ENCODE measurements around the gene CD3G.
"Not testable (repeated sequence)": the region's sequence is repeated elsewhere in the genome, so short reads cannot be mapped to it uniquely, and the experiment has no call there.

The CD3G gene

DNA sequence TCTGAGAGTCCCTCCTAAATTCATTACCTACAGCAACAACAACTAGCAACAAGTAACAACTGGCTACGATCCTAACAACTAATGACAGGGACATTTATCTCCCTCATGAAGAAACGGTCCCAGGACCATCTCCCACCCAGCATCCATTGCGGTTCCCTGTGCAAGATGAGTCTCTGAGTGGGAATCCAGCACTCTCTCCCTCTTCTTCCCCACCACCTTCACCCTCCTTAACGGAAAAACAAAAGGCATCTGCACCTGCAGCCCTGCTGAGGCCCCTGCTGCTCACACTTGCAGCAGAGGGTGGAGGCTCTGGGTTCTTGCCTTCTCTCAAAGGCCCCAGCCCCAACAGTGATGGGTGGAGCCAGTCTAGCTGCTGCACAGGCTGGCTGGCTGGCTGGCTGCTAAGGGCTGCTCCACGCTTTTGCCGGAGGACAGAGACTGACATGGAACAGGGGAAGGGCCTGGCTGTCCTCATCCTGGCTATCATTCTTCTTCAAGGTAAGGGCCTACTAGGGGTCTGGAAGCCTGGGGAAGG is at the start of gene CD3G:
Gene CD3G (plus strand): TSS at position 364 of the 535 bp plus-strand sequence. CDS start 80 bp downstream, at position 444.
- DNase-seq: no peak

GRCh38 chr11:118295199-118295598 is 48.9 kb upstream of the CD3G start:
- DNase-seq: no peak

DNA sequence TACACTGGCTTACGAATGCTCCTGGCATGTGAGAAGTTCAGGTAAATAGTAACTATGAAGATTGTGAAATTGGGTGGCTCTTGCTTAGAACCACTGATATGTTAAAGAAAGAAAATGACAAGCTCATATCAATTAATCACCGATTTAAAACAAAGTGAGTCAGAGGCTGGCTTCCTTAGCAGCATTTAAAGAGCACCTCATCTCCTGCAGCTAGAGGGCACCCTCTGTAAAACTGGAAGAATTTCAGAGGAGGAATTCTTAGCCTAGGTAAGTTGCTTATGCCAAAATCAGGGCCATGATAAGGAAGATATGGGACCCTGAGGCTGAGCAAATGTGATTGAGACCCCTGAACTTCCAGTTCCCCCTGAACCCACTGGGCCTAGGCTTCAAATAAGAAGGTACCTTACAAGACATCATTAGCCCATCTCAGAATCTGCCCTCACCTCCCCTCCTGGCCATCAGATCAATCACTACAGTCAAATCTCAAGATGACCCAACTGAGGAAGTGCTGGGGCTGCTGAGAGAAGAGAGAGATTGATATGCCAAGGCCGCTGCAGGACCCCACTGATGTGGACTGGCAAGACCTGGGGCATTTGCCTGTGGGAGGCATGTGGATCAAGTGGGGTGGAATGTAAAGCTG is 48.2 kb upstream of the CD3G start:
- peak; percentile 30 for DNase-seq

DNA sequence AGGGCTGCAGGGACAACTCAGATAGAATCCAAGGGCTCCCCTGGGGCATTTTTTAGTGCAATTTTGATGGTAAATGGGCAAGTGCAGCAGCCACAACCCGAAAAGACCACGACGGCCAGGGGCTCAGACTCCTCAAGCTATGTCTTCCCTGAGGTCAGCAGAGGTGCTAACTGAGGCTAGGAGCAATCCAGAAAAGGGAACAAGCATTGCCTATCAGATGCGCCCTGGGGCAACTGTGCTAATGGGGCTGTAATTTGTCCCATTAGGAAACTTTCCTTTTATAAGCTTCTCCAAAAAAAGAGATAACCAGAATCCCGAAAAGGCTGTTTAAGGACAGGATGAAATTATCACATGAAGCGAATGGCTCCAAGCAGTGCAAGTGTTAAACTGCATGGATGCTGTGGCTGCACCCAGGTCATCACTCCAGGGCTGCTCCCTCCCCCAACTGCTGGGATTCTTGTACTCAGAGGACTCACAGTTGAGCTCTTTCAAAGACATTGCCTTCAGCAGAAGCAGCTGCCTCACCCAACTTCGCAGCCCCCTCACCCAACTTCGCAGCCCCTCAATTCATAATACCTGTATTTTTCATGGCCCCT is 42.4 kb upstream of the CD3G start:
- no peak for DNase-seq

DNA sequence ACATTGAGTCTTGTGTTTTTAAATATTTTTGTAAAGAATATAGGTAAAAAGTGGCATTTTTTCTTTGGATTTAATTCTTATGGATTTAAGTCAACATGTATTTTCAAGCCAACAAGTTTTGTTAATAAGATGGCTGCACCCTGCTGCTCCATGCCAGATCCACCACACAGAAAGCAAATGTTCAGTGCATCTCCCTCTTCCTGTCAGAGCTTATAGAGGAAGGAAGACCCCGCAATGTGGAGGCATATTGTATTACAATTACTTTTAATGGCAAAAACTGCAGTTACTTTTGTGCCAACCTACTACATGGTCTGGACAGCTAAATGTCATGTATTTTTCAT is 39.9 kb upstream of the CD3G start:
- no peak for DNase-seq

GRCh38 chr11:118304568-118305248 is 39.4 kb upstream of the CD3G start, which contains the start of gene CD3E:
TSS of gene CD3E (plus strand) at chr11:118304730. CDS start at chr11:118304953, 223 bp downstream.
- DNase-seq: no peak

DNA sequence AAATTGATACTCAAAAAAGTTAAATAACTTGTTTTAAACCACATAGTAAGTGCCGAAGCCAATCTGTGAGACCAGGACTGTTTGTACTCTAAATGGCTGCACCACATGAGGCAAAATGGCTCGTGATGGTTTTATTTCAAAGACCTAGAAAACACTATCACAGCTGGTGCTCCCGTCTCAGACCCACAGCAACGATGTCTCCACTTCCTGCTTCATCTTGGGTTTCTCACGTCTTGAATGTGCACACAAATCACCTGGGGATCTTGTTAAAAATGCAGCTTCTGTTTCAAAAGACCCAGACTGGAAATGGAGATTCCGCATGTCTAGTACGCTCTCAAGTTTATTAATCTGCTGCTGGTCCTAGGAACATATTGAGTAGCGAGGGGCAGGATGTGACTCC is 38.4 kb upstream of the CD3G start:
- DNase-seq: no peak

DNA sequence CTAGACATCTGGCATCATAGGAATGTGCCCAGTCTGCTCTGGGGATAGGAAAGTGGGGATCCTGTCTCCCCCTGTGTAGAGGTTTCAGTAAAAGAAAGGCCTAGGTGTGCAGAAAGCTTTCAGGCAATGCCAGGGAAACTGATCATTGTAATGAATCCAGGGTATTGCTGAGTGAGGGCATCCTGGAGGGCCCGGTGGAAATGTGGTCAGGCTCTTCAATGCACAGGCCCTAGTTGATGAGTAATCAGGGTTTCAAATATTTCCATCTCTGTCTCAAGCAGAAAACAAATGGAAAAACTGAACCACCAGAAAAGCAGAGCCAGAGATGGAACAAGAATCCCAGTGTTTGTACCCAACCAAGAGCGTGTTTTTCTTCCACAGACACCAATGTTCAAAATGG is 37.6 kb upstream of the CD3G start:
- DNase-seq: no peak

GRCh38 chr11:118308995-118309528 is 35.1 kb upstream of the CD3G start:
- not testable (repeated sequence) for DNase-seq

DNA sequence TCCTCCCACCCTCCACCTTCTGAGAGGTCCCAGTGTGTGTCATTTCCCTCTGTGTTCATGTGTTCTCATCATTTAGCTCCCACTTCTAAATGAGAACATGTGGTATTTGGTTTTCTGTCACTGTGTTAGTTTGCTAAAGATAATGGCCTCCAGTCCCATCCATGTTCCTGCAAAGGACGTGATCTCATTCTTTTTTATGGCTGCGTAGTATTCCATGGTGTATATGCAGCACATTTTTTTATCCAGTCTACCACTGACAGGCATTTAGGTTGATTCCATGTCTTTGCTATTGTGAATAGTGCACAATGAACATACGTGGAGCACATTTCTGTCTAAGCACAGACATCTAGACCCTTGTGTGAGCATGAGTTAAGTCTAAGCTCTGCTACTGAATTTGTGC is 33.9 kb upstream of the CD3G start:
- no peak for DNase-seq

DNA sequence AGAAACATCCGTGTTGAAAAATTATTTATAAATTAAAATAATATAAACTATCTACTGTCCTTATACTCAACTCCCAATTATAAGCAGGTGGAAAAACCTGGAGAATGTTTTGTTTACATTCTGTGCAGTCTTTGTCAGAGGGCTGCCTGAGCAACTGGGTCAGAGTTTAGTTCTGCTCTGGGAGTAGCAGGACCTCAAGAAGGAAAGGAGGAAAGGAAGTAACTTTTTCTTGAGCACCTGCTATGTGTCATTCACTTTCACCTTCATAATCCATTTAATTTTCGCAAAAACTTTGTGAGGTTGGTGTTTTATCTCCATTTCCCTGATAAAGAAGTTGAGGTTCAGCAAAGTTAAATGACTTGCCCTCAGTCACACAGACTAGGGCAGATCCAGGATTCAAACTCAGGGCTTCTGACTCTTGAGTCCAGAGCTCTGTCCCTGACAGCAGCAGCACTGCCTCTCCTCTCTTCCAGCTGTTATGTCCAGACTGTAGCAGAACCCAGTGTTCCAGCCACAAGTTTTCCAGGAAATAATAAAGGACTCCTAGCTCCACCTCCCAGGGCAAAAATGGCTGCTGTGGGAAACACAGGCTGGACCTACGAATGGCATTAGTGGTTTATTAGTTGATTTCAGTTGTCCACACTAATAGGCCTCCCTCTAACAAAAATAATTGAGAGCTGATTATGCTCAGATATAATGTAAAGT is 33.2 kb upstream of the CD3G start:
- no peak for DNase-seq

DNA sequence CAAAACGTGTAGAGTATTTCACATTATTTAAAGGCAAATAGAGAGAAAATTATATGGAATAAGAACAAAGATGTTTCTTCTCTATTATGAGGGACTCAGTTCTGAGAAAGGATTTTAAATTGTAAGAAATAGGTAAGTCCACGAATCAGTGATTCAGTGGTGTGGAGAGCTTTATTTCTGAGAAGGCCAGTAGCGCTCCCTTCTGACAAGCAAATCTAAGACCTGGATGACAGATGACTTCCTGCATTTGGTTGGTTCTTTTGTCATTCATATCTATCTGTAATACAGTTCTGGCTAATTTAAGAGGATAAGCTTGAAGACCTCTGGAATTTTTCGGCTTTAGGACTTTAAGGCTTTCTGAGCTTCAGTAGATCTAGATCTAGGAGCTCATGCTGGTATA is 32.6 kb upstream of the CD3G start:
- no peak for DNase-seq

DNA sequence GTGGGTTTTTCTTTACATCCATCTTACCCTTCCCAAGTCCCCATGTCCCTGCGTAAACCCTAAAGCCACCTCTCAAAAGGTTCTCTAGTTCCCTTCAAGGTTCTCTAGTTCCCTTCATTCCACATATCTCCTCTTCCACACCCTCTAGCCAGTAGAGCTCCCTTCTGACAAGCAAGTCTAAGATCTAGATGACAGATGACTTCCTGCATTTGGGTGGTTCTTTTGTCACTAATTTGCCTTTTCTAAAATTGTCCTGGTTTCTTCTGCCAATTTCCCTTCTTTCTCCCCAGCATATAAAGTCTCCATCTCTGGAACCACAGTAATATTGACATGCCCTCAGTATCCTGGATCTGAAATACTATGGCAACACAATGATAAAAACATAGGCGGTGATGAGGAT is 31.8 kb upstream of the CD3G start:
- DNase-seq: no peak

- DNase-seq: no peak
These were observed 30.9 kb upstream of the CD3G start for GRCh38 chr11:118313242-118313641.

GRCh38 chr11:118314988-118315411 is 29.1 kb upstream of the CD3G start:
- DNase-seq: no peak

DNA sequence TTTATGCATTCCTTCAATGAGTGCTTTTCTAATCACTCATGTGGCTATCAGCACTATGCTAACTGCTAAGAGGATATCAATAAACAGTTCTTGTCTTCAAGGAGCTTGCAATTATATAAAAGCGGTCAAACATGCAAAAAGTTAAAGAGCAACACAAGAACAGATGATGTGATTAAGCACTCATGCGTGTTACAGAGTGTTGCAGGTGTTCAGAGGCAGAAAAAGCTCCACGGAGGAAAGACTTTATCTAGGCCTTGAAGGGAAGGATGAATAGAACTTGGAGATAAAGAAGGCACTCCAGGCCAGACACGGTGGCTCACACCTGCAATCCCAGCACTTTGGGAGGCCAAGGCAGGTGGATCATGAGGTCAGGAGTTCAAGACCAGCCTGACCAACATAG is 26.0 kb upstream of the CD3G start:
- DNase-seq: no peak

DNA sequence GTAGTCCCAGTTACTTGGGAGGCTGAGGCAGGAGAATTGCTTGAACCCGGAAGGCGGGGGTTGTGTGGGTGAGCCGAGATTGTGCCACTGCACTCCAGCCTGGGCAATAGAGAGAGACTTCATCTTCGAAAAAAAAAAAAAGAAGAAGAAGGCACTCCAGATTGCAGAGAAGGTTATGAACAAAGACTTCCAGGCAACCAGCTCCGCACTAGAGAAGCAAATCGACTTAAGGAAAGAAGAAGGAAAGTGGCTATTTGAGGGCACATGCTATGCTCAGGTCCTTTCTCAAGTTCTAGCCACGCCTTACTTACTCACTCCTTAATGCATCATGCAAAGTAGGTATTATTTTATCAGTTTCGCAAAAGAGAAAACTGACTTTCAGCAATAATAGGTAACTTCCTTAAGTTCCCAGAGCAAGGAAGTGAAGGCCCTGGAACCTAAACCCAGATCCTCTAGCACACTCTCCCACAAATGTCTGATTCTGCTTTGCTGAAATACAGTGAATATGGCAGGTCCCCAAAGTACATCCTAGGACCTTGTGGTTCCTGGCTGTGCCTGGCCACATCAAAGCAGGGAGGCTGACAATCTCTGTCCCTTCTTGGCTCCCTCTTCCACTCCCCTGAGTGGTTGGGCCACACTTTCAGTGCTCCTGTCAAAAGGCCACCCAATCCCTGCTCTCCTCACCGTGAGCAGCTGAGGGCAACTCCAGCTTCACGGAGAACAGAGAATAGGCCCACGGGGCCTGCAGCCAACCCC is 25.4 kb upstream of the CD3G start:
- DNase-seq: peak; percentile 32

- DNase-seq: peak; percentile 95
These were observed 24.8 kb upstream of the CD3G start for GRCh38 chr11:118319337-118319707.

DNA sequence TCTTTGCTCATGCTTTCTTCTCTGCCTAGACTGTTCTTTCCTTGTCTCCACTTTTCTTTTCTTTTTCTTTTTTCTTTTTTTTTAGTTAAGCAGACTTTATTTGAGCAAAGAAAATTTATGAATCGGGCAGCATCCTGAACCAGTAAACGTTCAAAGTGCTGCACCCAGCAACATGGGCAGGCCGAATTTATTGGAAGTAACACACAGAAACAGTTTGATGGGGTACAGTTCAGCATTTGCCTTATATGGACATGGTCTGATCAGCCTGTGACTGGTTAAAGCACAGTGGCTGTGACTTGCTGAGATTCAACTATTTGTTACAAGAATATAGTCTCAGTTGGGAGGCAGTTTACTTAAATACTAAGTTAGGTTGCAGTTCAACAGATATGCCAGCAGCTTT is 23.6 kb upstream of the CD3G start:
- DNase-seq: no peak

- DNase-seq: peak; percentile 71
These were observed 22.6 kb upstream of the CD3G start for GRCh38 chr11:118321386-118322082.

- no peak for DNase-seq
These were observed 21.4 kb upstream of the CD3G start for GRCh38 chr11:118322721-118323120.

GRCh38 chr11:118325283-118325682 is 18.9 kb upstream of the CD3G start:
- DNase-seq: no peak

Measured in MV-4-11 (cell line).